ENCODE data around the gene XYLB.

XYLB gene

GRCh38 chr3:38306941-38307340, 39.6 kb upstream of the XYLB start:
- Histone ChIP-seq H2BK120ac (ENCODE audit: low read depth, low read length) (no peak overlapping the region), H2BK5ac (ENCODE audit: low read length) (no peak overlapping the region), H3K9ac (ENCODE audit: low read depth, low read length, poor library complexity) (no peak overlapping the region), H3K4ac (ENCODE audit: low read length) (peak overlapping the region; percentile 47), H3K14ac (ENCODE audit: low read length) (no peak overlapping the region), H4K8ac (ENCODE audit: low read depth, low read length) (peak overlapping the region; percentile 25), H3K27me3 (ENCODE audit: control insufficient read depth in 3 of 3, insufficient read depth in 3 of 3, low read depth in 1 of 3, low read length in 3 of 3) (peaks cover 0 to 16% (median 0%) of the 10 kb centered on the region in 3 experiments), H3K18ac (ENCODE audit: low read length) (peak overlapping the region; percentile 41), H3K4me1 (ENCODE audit: control insufficient read depth in 2 of 2, insufficient read depth in 1 of 2, low read depth in 1 of 2, low read length in 2 of 2) (no peaks in the 10 kb centered on the region), H3K9me3 (replicated peaks in 1 of 2; ENCODE audit: control insufficient read depth in 2 of 2, insufficient read depth in 1 of 2, low read depth in 1 of 2, low read length in 2 of 2) (no peaks in the 10 kb centered on the region), H2BK15ac (ENCODE audit: low read length) (peak overlapping the region; percentile 68), H3K4me2 (ENCODE audit: insufficient read depth, low read length, poor library complexity, severe bottlenecking) (no peak overlapping the region), H3K4me3 (ENCODE audit: low read length in 2 of 2) (no peak overlapping the region), H3K27ac (replicated peaks; ENCODE audit: low read length) (no peak overlapping the region), H2AFZ (ENCODE audit: low read length) (no peak overlapping the region), H3K36me3 (replicated peaks in 1 of 2; ENCODE audit: control insufficient read depth in 2 of 2, insufficient read depth in 2 of 2, low read length in 2 of 2) (no peaks in the 10 kb centered on the region), H2AK5ac (ENCODE audit: low read depth, low read length) (peak overlapping the region; percentile 61), H3K79me1 (ENCODE audit: low read depth, low read length) (no peaks in the 10 kb centered on the region), H2BK12ac (ENCODE audit: low read length) (no peak overlapping the region), H4K91ac (ENCODE audit: low read depth, low read length, poor library complexity) (no peak overlapping the region), H3K23ac (ENCODE audit: low read depth, low read length, poor library complexity) (no peak overlapping the region)
- WGBS, 2 donors (ENCODE audit: extremely low coverage in 2 of 2, insufficient read length in 2 of 2, insufficient replicate concordance in 1 of 2) = no CpG with 5 or more reads among the region's 5 CpGs
- no peak for DNase-seq (ENCODE audit: low spot score)

GRCh38 chr3:38307599-38307998, 39.0 kb upstream of the XYLB start:
- no peak overlapping the region for H3K14ac ChIP-seq (ENCODE audit: low read length)
- H3K9ac ChIP-seq (ENCODE audit: low read depth, low read length, poor library complexity) = peak overlapping the region; percentile 30
- no CpG with 5 or more reads among the region's 12 CpGs for WGBS, 2 donors (ENCODE audit: extremely low coverage in 2 of 2, insufficient read length in 2 of 2, insufficient replicate concordance in 1 of 2)
- no peak overlapping the region for H3K4ac ChIP-seq (ENCODE audit: low read length)
- H3K4me1 ChIP-seq (ENCODE audit: control insufficient read depth in 2 of 2, insufficient read depth in 1 of 2, low read depth in 1 of 2, low read length in 2 of 2) = no peaks in the 10 kb centered on the region
- no peak overlapping the region for H3K18ac ChIP-seq (ENCODE audit: low read length)
- no peak overlapping the region for H2BK12ac ChIP-seq (ENCODE audit: low read length)
- H3K79me1 ChIP-seq (ENCODE audit: low read depth, low read length) = no peaks in the 10 kb centered on the region
- no peak overlapping the region for H3K4me2 ChIP-seq (ENCODE audit: insufficient read depth, low read length, poor library complexity, severe bottlenecking)
- no peak overlapping the region for H4K8ac ChIP-seq (ENCODE audit: low read depth, low read length)
- peak overlapping the region; percentile 74 for H3K23ac ChIP-seq (ENCODE audit: low read depth, low read length, poor library complexity)
- no peak overlapping the region for H4K91ac ChIP-seq (ENCODE audit: low read depth, low read length, poor library complexity)
- DNase-seq (ENCODE audit: low spot score) = no peak
- no peak overlapping the region for H2BK5ac ChIP-seq (ENCODE audit: low read length)
- no peaks in the 10 kb centered on the region for H3K36me3 ChIP-seq (replicated peaks in 1 of 2; ENCODE audit: control insufficient read depth in 2 of 2, insufficient read depth in 2 of 2, low read length in 2 of 2)
- no peak overlapping the region for H3K4me3 ChIP-seq (ENCODE audit: low read length in 2 of 2)
- H2BK120ac ChIP-seq (ENCODE audit: low read depth, low read length) = no peak overlapping the region
- H2AFZ ChIP-seq (ENCODE audit: low read length) = no peak overlapping the region
- peaks cover 0 to 16% (median 0%) of the 10 kb centered on the region in 3 experiments for H3K27me3 ChIP-seq (ENCODE audit: control insufficient read depth in 3 of 3, insufficient read depth in 3 of 3, low read depth in 1 of 3, low read length in 3 of 3)
- H2BK15ac ChIP-seq (ENCODE audit: low read length) = peak overlapping the region; percentile 70
- no peaks in the 10 kb centered on the region for H3K9me3 ChIP-seq (replicated peaks in 1 of 2; ENCODE audit: control insufficient read depth in 2 of 2, insufficient read depth in 1 of 2, low read depth in 1 of 2, low read length in 2 of 2)
- H3K27ac ChIP-seq (replicated peaks; ENCODE audit: low read length) = no peak overlapping the region
- no peak overlapping the region for H2AK5ac ChIP-seq (ENCODE audit: low read depth, low read length)

- H3K9ac ChIP-seq (ENCODE audit: low read depth, low read length, poor library complexity) = no peak overlapping the region
- no peak overlapping the region for H2BK120ac ChIP-seq (ENCODE audit: low read depth, low read length)
- H3K4me3 ChIP-seq (ENCODE audit: low read length in 2 of 2) = no peak overlapping the region
- no peak for DNase-seq (ENCODE audit: low spot score)
- no peaks in the 10 kb centered on the region for H3K9me3 ChIP-seq (replicated peaks in 1 of 2; ENCODE audit: control insufficient read depth in 2 of 2, insufficient read depth in 1 of 2, low read depth in 1 of 2, low read length in 2 of 2)
- H2BK12ac ChIP-seq (ENCODE audit: low read length) = no peak overlapping the region
- no peak overlapping the region for H2BK5ac ChIP-seq (ENCODE audit: low read length)
- H3K4ac ChIP-seq (ENCODE audit: low read length) = no peak overlapping the region
- peaks cover 0 to 16% (median 0%) of the 10 kb centered on the region in 3 experiments for H3K27me3 ChIP-seq (ENCODE audit: control insufficient read depth in 3 of 3, insufficient read depth in 3 of 3, low read depth in 1 of 3, low read length in 3 of 3)
- H4K91ac ChIP-seq (ENCODE audit: low read depth, low read length, poor library complexity) = no peak overlapping the region
- H3K4me2 ChIP-seq (ENCODE audit: insufficient read depth, low read length, poor library complexity, severe bottlenecking) = no peak overlapping the region
- no peak overlapping the region for H3K27ac ChIP-seq (replicated peaks; ENCODE audit: low read length)
- no CpG with 5 or more reads among the region's 9 CpGs for WGBS, 2 donors (ENCODE audit: extremely low coverage in 2 of 2, insufficient read length in 2 of 2, insufficient replicate concordance in 1 of 2)
- H3K4me1 ChIP-seq (ENCODE audit: control insufficient read depth in 2 of 2, insufficient read depth in 1 of 2, low read depth in 1 of 2, low read length in 2 of 2) = no peaks in the 10 kb centered on the region
- no peak overlapping the region for H3K23ac ChIP-seq (ENCODE audit: low read depth, low read length, poor library complexity)
- H3K36me3 ChIP-seq (replicated peaks in 1 of 2; ENCODE audit: control insufficient read depth in 2 of 2, insufficient read depth in 2 of 2, low read length in 2 of 2) = no peaks in the 10 kb centered on the region
- no peak overlapping the region for H3K18ac ChIP-seq (ENCODE audit: low read length)
- no peaks in the 10 kb centered on the region for H3K79me1 ChIP-seq (ENCODE audit: low read depth, low read length)
- H3K14ac ChIP-seq (ENCODE audit: low read length) = no peak overlapping the region
- H2AK5ac ChIP-seq (ENCODE audit: low read depth, low read length) = no peak overlapping the region
- H4K8ac ChIP-seq (ENCODE audit: low read depth, low read length) = no peak overlapping the region
- no peak overlapping the region for H2AFZ ChIP-seq (ENCODE audit: low read length)
- H2BK15ac ChIP-seq (ENCODE audit: low read length) = no peak overlapping the region
These were observed 38.1 kb upstream of the XYLB start for GRCh38 chr3:38308456-38308855.

- no peak overlapping the region for H4K91ac ChIP-seq (ENCODE audit: low read depth, low read length, poor library complexity)
- H3K4ac ChIP-seq (ENCODE audit: low read length) = no peak overlapping the region
- H3K4me3 ChIP-seq (ENCODE audit: low read length in 2 of 2) = no peak overlapping the region
- DNase-seq (ENCODE audit: low spot score) = no peak
- H3K23ac ChIP-seq (ENCODE audit: low read depth, low read length, poor library complexity) = no peak overlapping the region
- H2AK5ac ChIP-seq (ENCODE audit: low read depth, low read length) = no peak overlapping the region
- H3K36me3 ChIP-seq (replicated peaks in 1 of 2; ENCODE audit: control insufficient read depth in 2 of 2, insufficient read depth in 2 of 2, low read length in 2 of 2) = no peaks in the 10 kb centered on the region
- no peak overlapping the region for H3K14ac ChIP-seq (ENCODE audit: low read length)
- H3K4me2 ChIP-seq (ENCODE audit: insufficient read depth, low read length, poor library complexity, severe bottlenecking) = no peak overlapping the region
- H3K9me3 ChIP-seq (replicated peaks in 1 of 2; ENCODE audit: control insufficient read depth in 2 of 2, insufficient read depth in 1 of 2, low read depth in 1 of 2, low read length in 2 of 2) = no peaks in the 10 kb centered on the region
- peaks cover 0 to 16% (median 0%) of the 10 kb centered on the region in 3 experiments for H3K27me3 ChIP-seq (ENCODE audit: control insufficient read depth in 3 of 3, insufficient read depth in 3 of 3, low read depth in 1 of 3, low read length in 3 of 3)
- no peak overlapping the region for H2BK5ac ChIP-seq (ENCODE audit: low read length)
- no peaks in the 10 kb centered on the region for H3K79me1 ChIP-seq (ENCODE audit: low read depth, low read length)
- H3K18ac ChIP-seq (ENCODE audit: low read length) = no peak overlapping the region
- no peak overlapping the region for H3K9ac ChIP-seq (ENCODE audit: low read depth, low read length, poor library complexity)
- H2AFZ ChIP-seq (ENCODE audit: low read length) = no peak overlapping the region
- H2BK12ac ChIP-seq (ENCODE audit: low read length) = no peak overlapping the region
- no peak overlapping the region for H2BK15ac ChIP-seq (ENCODE audit: low read length)
- no peak overlapping the region for H3K27ac ChIP-seq (replicated peaks; ENCODE audit: low read length)
- H4K8ac ChIP-seq (ENCODE audit: low read depth, low read length) = no peak overlapping the region
- peaks cover 4 to 5% of the 10 kb centered on the region in 2 donors for H3K4me1 ChIP-seq (ENCODE audit: control insufficient read depth in 2 of 2, insufficient read depth in 1 of 2, low read depth in 1 of 2, low read length in 2 of 2)
- no peak overlapping the region for H2BK120ac ChIP-seq (ENCODE audit: low read depth, low read length)
- WGBS, 2 donors (ENCODE audit: extremely low coverage in 2 of 2, insufficient read length in 2 of 2, insufficient replicate concordance in 1 of 2) = no CpG with 5 or more reads among the region's 1 CpG
These were observed 35.1 kb upstream of the XYLB start for GRCh38 chr3:38311476-38311875.
